Measurements from ENCODE around the gene CACNA1C. TPM values are rescaled to one million over a fixed set of nuclear protein-coding genes. Genes with fewer than 3 reads are reported as not detected.

Gene CACNA1C
- total RNA-seq, 1 experiment from 2014 or later, result 1.1 TPM

DNA sequence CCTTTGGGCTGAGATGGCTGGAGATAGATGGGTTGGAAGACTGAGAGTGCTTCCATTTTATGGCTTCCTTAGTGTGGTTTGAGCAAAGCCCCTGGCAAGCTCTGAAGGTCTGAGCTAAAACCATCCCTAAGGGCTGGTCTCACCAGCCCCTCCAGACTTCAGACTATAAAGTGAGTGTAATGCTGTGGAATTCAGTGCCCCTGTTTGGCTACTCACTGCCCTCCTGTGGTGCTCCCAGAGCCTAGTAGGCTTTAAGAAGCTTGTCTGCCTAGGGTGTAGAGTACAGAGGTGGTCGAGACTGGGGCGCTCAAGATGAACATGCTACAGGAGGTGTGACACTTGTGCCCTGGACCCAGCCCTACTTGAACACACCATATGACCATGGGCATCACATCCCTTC lies 495.3 kb downstream of the CACNA1C start:
- H3K36me3 Mint-ChIP-seq (ENCODE audit: insufficient read depth in 1 of 3, low read depth in 3 of 3), result no peaks in the 10 kb centered on the region
- Histone ChIP-seq H4K8ac (replicated peaks; ENCODE audit: insufficient read length, low read depth, low read length) (no peak overlapping the region), H2BK12ac (ENCODE audit: insufficient read length, low read depth, low read length) (no peak overlapping the region), H3K4me1 (ENCODE audit: insufficient read depth, low read length) (no peaks in the 10 kb centered on the region), H3K23ac (ENCODE audit: insufficient read length, low read depth, low read length) (no peak overlapping the region), H3K18ac (ENCODE audit: insufficient read length, low read depth, low read length) (no peak overlapping the region), H3K79me1 (ENCODE audit: insufficient read depth, low read depth, low read length, poor library complexity, severe bottlenecking) (no peaks in the 10 kb centered on the region), H3K56ac (ENCODE audit: insufficient read length, low read depth, low read length) (no peak overlapping the region), H2AK5ac (ENCODE audit: insufficient read length, low read length) (no peak overlapping the region), H3K27ac (ENCODE audit: insufficient read length, low read depth, low read length) (no peak overlapping the region), H3K9ac (ENCODE audit: extremely low read depth, insufficient read length, low read length) (no peak overlapping the region), H3K4ac (ENCODE audit: low read depth, low read length) (no peak overlapping the region), H3K79me2 (ENCODE audit: insufficient read depth, low read length) (no peaks in the 10 kb centered on the region), H3K4me2 (ENCODE audit: insufficient read depth, insufficient read length, low read length) (no peak overlapping the region), H2BK120ac (ENCODE audit: low read depth, low read length, poor library complexity, severe bottlenecking) (no peak overlapping the region), H2AFZ (ENCODE audit: low read length) (no peak overlapping the region), H2BK15ac (ENCODE audit: low read depth, low read length) (no peak overlapping the region), H4K5ac (ENCODE audit: insufficient read length, low read depth, low read length) (no peak overlapping the region), H2BK20ac (ENCODE audit: low read depth, low read length, poor library complexity, severe bottlenecking) (no peak overlapping the region), H3K9me3 (ENCODE audit: control insufficient read depth, low read depth, low read length) (peaks cover 4% of the 10 kb centered on the region), H3K23me2 (ENCODE audit: insufficient read length, low read depth, low read length, poor library complexity, severe bottlenecking) (no peaks in the 10 kb centered on the region), H4K91ac (ENCODE audit: insufficient read length, low read depth, low read length) (no peak overlapping the region), H3K14ac (ENCODE audit: insufficient read depth, low read length) (no peak overlapping the region), H3K27me3 (ENCODE audit: insufficient read depth, low read length) (no peaks in the 10 kb centered on the region), H3T11ph (ENCODE audit: low read length) (no peak overlapping the region), H4K20me1 (ENCODE audit: control insufficient read depth, insufficient read depth, insufficient read length) (no peaks in the 10 kb centered on the region), H2BK5ac (ENCODE audit: insufficient read length, low read length) (no peak overlapping the region)
- peaks cover 6% of the 10 kb centered on the region for H3K27me3 Mint-ChIP-seq (ENCODE audit: low read depth)
- no peaks in the 10 kb centered on the region for H3K9me3 Mint-ChIP-seq
- peaks cover 8% of the 10 kb centered on the region in 2 experiments for H3K4me1 Mint-ChIP-seq
- no peak overlapping the region; a peak in 1 of 7 replicates for H3K27ac Mint-ChIP-seq
- no CpG with 5 or more reads among the region's 2 CpGs for WGBS (ENCODE audit: extremely low coverage, insufficient read length, low lambda C conversion rate)
- TF ChIP-seq, protein P1, sequence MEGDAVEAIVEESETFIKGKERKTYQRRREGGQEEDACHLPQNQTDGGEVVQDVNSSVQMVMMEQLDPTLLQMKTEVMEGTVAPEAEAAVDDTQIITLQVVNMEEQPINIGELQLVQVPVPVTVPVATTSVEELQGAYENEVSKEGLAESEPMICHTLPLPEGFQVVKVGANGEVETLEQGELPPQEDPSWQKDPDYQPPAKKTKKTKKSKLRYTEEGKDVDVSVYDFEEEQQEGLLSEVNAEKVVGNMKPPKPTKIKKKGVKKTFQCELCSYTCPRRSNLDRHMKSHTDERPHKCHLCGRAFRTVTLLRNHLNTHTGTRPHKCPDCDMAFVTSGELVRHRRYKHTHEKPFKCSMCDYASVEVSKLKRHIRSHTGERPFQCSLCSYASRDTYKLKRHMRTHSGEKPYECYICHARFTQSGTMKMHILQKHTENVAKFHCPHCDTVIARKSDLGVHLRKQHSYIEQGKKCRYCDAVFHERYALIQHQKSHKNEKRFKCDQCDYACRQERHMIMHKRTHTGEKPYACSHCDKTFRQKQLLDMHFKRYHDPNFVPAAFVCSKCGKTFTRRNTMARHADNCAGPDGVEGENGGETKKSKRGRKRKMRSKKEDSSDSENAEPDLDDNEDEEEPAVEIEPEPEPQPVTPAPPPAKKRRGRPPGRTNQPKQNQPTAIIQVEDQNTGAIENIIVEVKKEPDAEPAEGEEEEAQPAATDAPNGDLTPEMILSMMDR (conservative IDR thresholded peaks at IDR 0.05), result no peak
- no peak overlapping the region for H3K4me3 Mint-ChIP-seq
- DNase-seq, result no peak

Measured in H9 (cell line).